Uterus (tissue), 2 donors: ENCODE results near the gene SYT4.

Source experiments
- CTCF ChIP-seq, 4 experiments: fragments of 200-600 bp in 2 of 4; fragments of 450-650 bp in 2 of 4; sonication (generic) in 2 of 4; IDR thresholded peaks; one replicate each; pipeline ENCODE4 v1.5.1; 2016 to 2019; ENCODE audit warnings: antibody characterized with exemption in 4 of 4, mild to moderate bottlenecking in 2 of 4, moderate library complexity in 1 of 4
- POLR2A ChIP-seq, 2 donors: fragments of 450-650 bp; IDR thresholded peaks; one replicate each; pipeline ENCODE4 v1.6.1; 2016; ENCODE audit warnings: antibody characterized with exemption in 2 of 2, mild to moderate bottlenecking in 1 of 2, moderate library complexity in 1 of 2

GRCh38 chr18:43277164-43277600 lies at the start of gene SYT4:
- TF ChIP-seq CTCF (IDR thresholded peaks at IDR 0.05), result no peak
- no peak for TF ChIP-seq POLR2A (IDR thresholded peaks at IDR 0.05)
